Ishikawa (cell line): ENCODE results near the gene LAGE3.

Experiments
- CEBPB ChIP-seq: IDR thresholded peaks from 2 replicates; pipeline ENCODE4 v1.6.1; 2012
- CREB1 ChIP-seq: IDR thresholded peaks from 2 replicates; pipeline ENCODE4 v1.6.1; 2012; ENCODE audit warnings: low read depth
- EP300 ChIP-seq: IDR thresholded peaks from 2 replicates; pipeline ENCODE4 v1.6.1; 2012; ENCODE audit warnings: borderline replicate concordance
- FOXM1 ChIP-seq: IDR thresholded peaks from 2 replicates; pipeline ENCODE4 v1.6.1; 2012; ENCODE audit warnings: low read depth, borderline replicate concordance
- NFIC ChIP-seq: IDR thresholded peaks from 2 replicates; pipeline ENCODE4 v1.6.1; 2012
- REST ChIP-seq: IDR thresholded peaks from 2 replicates; pipeline ENCODE4 v1.6.1; 2012; ENCODE audit warnings: low read depth, mild to moderate bottlenecking
- TAF1 ChIP-seq: IDR thresholded peaks from 2 replicates; pipeline ENCODE4 v1.6.1; 2012; ENCODE audit warnings: low read depth, mild to moderate bottlenecking
- TCF12 ChIP-seq: IDR thresholded peaks from 2 replicates; pipeline ENCODE4 v1.6.1; 2012; ENCODE audit warnings: low read depth
- TEAD4 ChIP-seq: IDR thresholded peaks from 2 replicates; pipeline ENCODE4 v1.6.1; 2012
- YY1 ChIP-seq: IDR thresholded peaks from 2 replicates; pipeline ENCODE4 v1.6.1; 2012; ENCODE audit warnings: low read depth

- no peak for TF ChIP-seq EP300
- TF ChIP-seq TEAD4: no peak
- TF ChIP-seq FOXM1: no peak
- no peak for TF ChIP-seq TAF1
- TF ChIP-seq REST: no peak
- no peak for TF ChIP-seq YY1
- no peak for TF ChIP-seq TCF12
- TF ChIP-seq CEBPB: no peak
- TF ChIP-seq CREB1: no peak
- no peak for TF ChIP-seq NFIC
Measured at GRCh38 chrX:154430916-154431315, 48.2 kb downstream of the LAGE3 start.
